T-helper 9 cell (primary cell): ENCODE data around the gene MRPS15.

Experiments
- DNase-seq: peaks from one replicate; pipeline ENCODE4 v3.0.0-alpha.2; 2020

Gene MRPS15

GRCh38 chr1:36417931-36418330, 46.3 kb downstream of the MRPS15 start:
- no peak for DNase-seq

DNA sequence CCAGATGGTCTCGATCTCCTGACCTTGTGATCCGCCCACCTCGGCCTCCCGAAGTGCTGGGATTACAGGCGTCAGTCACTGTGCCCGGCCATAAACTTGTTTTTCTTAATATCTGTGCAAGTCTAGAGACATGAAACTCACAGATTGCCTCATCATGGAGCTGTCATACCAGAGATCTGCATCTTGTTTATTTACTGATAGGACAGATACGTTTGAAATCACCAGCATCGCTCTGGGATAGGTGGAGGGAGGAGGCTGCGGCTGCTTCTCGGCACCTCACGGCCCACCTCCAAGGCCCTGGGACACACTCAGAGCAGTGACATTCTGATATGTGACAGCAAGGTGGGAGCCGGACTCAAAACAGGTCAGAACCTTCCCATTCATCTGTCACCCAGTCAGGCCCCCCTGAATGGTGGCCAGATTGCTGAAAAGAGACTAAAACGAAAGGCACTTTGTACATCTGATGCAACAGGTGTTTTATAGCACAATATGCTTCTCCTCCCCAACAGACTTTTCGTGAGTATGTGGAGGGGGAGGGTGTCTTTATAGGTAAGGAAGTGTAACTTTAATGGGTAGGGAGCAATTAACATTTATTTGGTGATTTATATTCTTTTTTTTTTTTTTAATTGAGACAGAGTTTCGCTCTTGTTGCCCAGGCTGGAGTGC, 48.4 kb downstream of the MRPS15 start:
- no peak for DNase-seq

- no peak for DNase-seq
Observed at GRCh38 chr1:36414384-36414783, 49.8 kb downstream of the MRPS15 start.

DNA sequence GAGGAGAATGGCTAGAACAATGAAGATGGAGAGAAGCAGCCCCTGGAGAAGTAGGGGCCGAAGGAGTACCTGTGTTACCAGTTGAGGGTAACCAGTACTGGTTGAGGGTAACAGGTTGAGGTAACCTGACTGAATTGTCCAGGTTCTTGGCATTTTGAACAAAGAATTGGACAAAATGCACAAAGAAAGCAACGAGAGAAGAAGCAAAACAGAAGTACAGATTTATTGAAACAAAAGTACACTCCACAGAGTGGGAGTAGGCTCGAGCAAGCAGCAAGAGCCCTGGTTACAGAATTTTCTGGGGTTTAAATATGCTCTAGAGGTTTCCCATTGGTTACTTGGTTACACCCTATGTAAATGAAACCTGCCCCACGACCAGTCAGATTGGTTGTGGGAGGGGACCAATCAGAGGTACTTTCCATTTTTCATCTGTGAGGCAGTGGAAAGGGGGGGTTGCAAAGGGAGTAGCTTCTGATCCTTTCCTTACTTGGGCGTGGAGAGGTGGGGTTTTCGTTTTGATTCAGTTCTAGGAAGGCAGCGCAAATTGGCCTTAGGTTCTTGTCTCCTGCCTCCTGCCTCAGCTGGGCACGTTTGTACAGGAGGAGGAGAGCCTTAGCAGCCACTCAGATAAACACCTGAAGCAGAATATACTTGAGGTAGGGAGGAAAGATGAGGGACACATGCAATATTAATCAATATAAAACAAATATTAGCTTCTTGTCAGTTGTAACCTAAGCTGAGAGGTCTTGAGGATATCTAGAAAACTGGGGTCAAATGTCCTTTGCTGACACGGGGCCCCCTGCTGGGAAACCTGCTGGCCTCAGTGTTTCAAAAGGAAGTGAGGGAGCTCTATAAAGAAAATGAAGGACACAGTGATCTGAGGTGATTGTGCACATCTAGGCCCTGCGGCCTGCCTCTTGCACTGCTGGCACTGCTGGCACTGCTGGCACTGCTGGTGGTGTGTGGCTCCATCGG, 52.2 kb downstream of the MRPS15 start:
- DNase-seq, result no peak

DNA sequence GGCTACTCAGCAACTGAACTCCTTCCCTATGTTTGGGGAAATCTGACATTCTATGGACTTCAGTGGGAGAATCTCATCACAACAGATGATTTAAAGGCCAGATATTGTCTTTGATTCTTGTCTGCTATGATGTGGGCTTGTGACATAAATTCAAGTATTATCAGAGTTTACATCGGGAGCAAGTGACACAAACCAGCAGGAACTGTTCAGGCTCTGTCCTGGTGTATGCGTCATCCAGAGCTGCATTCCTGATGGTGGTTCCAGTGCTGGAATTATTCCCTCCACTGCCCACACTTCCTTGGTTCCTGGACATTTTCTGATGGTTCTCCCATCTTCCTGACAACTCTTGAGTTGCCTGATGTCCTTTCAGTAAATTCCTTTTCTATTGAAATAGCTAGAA, 55.7 kb downstream of the MRPS15 start:
- DNase-seq, result no peak

GRCh38 chr1:36406440-36406839, 57.7 kb downstream of the MRPS15 start:
- DNase-seq, result no peak
